ENCODE results near the gene ELP4. TPM values are rescaled to one million over a fixed set of nuclear protein-coding genes. Genes with fewer than 3 reads are reported as not detected.

The ELP4 gene
- polyA plus RNA-seq, 3 donors = 6.0 to 17.8 (median 16.4) TPM

- WGBS (ENCODE audit: insufficient coverage) = no CpG with 5 or more reads among the region's 2 CpGs
- peaks cover 3 to 5% (median 3%) of the 10 kb centered on the region in 3 donors for H3K27me3 Mint-ChIP-seq (ENCODE audit: low read depth in 3 of 3)
- H3K4me3 Mint-ChIP-seq = no peak overlapping the region
- intact Hi-C loops (cut with micrococcal nuclease) = no loop called here
- Histone ChIP-seq H3K27ac (ENCODE audit: low read depth in 1 of 2, low read length in 2 of 2) (no peak overlapping the region), H2AFZ (ENCODE audit: insufficient read depth, low read depth, low read length, poor library complexity, severe bottlenecking) (no peak overlapping the region), H3K9ac (ENCODE audit: insufficient read depth, low read length, poor library complexity, severe bottlenecking) (no peak overlapping the region), H3K4me1 (ENCODE audit: control insufficient read depth in 1 of 2, insufficient read depth in 2 of 2, low read length in 2 of 2) (no peaks in the 10 kb centered on the region), H4K20me1 (ENCODE audit: insufficient read depth, low read length) (no peaks in the 10 kb centered on the region), H3K27me3 (ENCODE audit: control insufficient read depth in 2 of 2, insufficient read depth in 2 of 2, low read length in 2 of 2) (no peaks in the 10 kb centered on the region), H3K36me3 (replicated peaks in 1 of 2; ENCODE audit: control insufficient read depth in 1 of 2, insufficient read depth in 2 of 2, low read length in 2 of 2) (no peaks in the 10 kb centered on the region), H3K9me3 (replicated peaks in 1 of 2; ENCODE audit: control insufficient read depth in 1 of 2, insufficient read depth in 1 of 2, low read length in 2 of 2) (no peaks in the 10 kb centered on the region), H3K4me3 (replicated peaks in 1 of 3; ENCODE audit: low read depth in 2 of 3, low read length in 3 of 3) (no peak overlapping the region), H3K4me2 (replicated peaks; ENCODE audit: extremely low read depth, low read length, poor library complexity, severe bottlenecking) (no peak overlapping the region), H3K79me2 (ENCODE audit: insufficient read depth, low read length) (no peaks in the 10 kb centered on the region)
- H3K36me3 Mint-ChIP-seq = peaks cover 6 to 7% of the 10 kb centered on the region in 2 donors
- no peak for TF ChIP-seq CTCF (IDR thresholded peaks at IDR 0.05)
- H3K4me1 Mint-ChIP-seq = no peaks in the 10 kb centered on the region
- no peak overlapping the region for H3K27ac Mint-ChIP-seq
- peaks cover 0 to 2% (median 0%) of the 10 kb centered on the region in 7 donors for H3K9me3 Mint-ChIP-seq
- no peak for DNase-seq
Measured at GRCh38 chr11:31784611-31785010, 275.0 kb downstream of the ELP4 start.

DNA sequence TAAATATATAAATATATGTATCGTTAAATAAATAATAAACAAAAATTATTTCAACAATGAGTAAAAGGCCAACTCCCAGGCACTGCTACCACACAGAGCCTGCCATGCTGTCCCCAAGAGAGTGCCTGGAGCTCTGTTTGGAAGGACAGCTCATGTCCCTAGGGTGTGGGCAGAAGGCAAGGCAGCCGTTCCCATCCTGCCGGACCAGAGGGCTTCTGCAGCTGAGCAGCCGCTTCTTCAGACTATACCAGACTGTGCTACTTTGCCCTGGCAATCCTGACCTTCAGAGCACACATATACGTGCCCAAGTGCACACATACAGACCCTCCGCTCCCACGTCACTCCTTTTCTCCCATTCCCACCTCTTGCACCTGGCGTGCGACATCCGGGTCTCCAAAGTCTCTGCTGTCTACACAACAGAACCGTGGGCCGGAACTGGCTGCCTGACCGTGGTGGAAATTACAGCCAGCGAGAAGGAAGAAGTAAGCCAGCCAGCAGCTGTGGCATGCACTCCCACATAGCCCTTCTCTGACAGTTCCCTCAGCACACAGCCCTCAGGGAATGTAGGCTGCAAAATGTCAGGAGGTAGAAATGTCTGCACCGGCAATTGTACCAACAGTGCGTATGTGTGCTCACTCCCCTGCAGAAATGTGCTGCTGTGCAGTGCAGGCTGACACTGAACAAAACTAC, 277.6 kb downstream of the ELP4 start:
- H3K36me3 Mint-ChIP-seq = peaks cover 4 to 7% of the 10 kb centered on the region in 2 donors

More for the DNA sequence above, 277.6 kb downstream of the ELP4 start:
- no peak for DNase-seq
- no peaks in the 10 kb centered on the region for H3K4me1 Mint-ChIP-seq
- Histone ChIP-seq H2AFZ (ENCODE audit: insufficient read depth, low read depth, low read length, poor library complexity, severe bottlenecking) (no peak overlapping the region), H3K4me2 (replicated peaks; ENCODE audit: extremely low read depth, low read length, poor library complexity, severe bottlenecking) (no peak overlapping the region), H3K9ac (ENCODE audit: insufficient read depth, low read length, poor library complexity, severe bottlenecking) (no peak overlapping the region), H3K4me3 (replicated peaks in 1 of 3; ENCODE audit: low read depth in 2 of 3, low read length in 3 of 3) (no peak overlapping the region), H3K27ac (ENCODE audit: low read depth in 1 of 2, low read length in 2 of 2) (no peak overlapping the region), H4K20me1 (ENCODE audit: insufficient read depth, low read length) (no peaks in the 10 kb centered on the region), H3K9me3 (replicated peaks in 1 of 2; ENCODE audit: control insufficient read depth in 1 of 2, insufficient read depth in 1 of 2, low read length in 2 of 2) (no peaks in the 10 kb centered on the region), H3K27me3 (ENCODE audit: control insufficient read depth in 2 of 2, insufficient read depth in 2 of 2, low read length in 2 of 2) (peaks cover 2 to 7% of the 10 kb centered on the region in 2 donors), H3K79me2 (ENCODE audit: insufficient read depth, low read length) (no peaks in the 10 kb centered on the region), H3K4me1 (ENCODE audit: control insufficient read depth in 1 of 2, insufficient read depth in 2 of 2, low read length in 2 of 2) (no peaks in the 10 kb centered on the region), H3K36me3 (replicated peaks in 1 of 2; ENCODE audit: control insufficient read depth in 1 of 2, insufficient read depth in 2 of 2, low read length in 2 of 2) (no peaks in the 10 kb centered on the region)
- no peak overlapping the region for H3K4me3 Mint-ChIP-seq
- no peak for TF ChIP-seq CTCF (IDR thresholded peaks at IDR 0.05)
- WGBS (ENCODE audit: insufficient coverage) = 98% methylated on average over 9 of the region's 16 CpGs
- H3K9me3 Mint-ChIP-seq = peaks cover 0 to 2% (median 0%) of the 10 kb centered on the region in 7 donors
- peaks cover 6 to 11% (median 8%) of the 10 kb centered on the region in 3 donors for H3K27me3 Mint-ChIP-seq (ENCODE audit: low read depth in 3 of 3)
- intact Hi-C loops (cut with micrococcal nuclease) = no loop called here
- peak overlapping the region in 1 of 7 donors; percentile 18 for H3K27ac Mint-ChIP-seq

Measured in CD14-positive monocyte (primary cell).